Measurements from ENCODE around the gene NSMF.
"Not testable (repeated sequence)": the region's sequence is repeated elsewhere in the genome, so short reads cannot be mapped to it uniquely, and the experiment has no call there.

Gene NSMF

DNA sequence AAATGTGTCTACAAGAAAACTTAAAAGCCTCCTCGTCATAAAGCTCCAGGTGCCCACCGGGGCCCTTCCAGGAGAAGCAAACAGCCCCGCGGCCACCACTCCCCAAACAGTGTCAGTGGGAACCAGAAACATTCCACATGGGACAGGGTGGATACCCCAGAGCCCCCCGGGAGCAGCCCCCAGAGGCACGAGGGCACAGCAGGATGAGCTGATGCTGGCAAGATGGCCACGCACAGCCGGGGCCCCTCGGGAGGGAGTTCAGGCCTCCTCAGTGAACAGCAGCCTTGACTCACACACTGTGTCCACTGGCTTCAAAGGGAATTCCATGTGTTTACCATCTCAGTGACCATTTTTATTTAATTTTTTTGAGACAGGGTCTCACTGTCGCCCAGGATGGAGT is 46.7 kb downstream of the NSMF start:
- Histone ChIP-seq H3K4me1 (ENCODE audit: control insufficient read depth, low read depth, low read length) (no peaks in the 10 kb centered on the region), H3K27me3 (ENCODE audit: control insufficient read depth, insufficient read depth, low read length) (no peaks in the 10 kb centered on the region), H3K9ac (ENCODE audit: low read length) (no peak overlapping the region), H3K27ac (ENCODE audit: low read length) (no peak overlapping the region), H3K9me3 (ENCODE audit: control insufficient read depth, low read depth, low read length) (no peaks in the 10 kb centered on the region), H3K4me3 (ENCODE audit: low read length) (no peak overlapping the region), H3K36me3 (ENCODE audit: control insufficient read depth, low read depth, low read length) (no peaks in the 10 kb centered on the region)

DNA sequence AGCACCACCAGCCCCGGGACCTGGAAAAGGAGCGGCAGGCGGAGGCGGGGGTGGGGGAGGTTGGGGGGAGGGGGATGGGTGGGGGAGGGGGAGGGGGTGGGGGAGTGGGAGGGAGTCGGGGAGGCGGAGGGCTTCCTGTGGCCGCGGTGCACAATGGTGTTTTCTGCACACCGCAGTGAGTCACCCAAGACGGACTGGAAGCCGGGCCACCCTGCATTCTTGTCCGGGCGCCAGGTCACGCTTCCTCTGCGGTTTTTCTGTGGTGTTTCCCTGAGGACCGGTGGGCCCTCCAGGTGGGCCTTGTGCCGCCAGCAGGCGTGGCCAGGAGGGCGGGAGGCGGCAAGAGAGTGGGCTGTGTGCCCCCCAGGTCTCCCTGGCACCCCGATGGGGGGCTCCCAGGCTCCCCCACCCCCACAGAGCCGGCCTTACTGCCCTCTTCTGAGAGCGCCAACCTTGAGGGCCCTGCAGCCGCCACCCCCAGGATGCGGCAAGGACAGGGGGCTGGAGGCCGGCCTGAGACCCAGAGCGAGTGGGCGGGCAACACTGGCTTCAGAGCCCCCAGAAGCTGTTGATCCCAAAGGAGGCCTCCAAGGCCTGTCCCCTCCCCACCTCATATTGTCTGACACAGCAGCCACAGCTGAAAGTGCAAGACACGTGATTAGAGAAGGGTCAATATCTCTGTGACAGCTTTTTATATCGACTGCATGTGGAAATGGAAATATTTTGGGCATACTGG is 47.3 kb downstream of the NSMF start:
- no peaks in the 10 kb centered on the region for H3K4me1 ChIP-seq (ENCODE audit: control insufficient read depth, low read depth, low read length)
- no peaks in the 10 kb centered on the region for H3K36me3 ChIP-seq (ENCODE audit: control insufficient read depth, low read depth, low read length)
- no peaks in the 10 kb centered on the region for H3K27me3 ChIP-seq (ENCODE audit: control insufficient read depth, insufficient read depth, low read length)
- H3K4me3 ChIP-seq (ENCODE audit: low read length) = no peak overlapping the region
- H3K9ac ChIP-seq (ENCODE audit: low read length) = no peak overlapping the region
- H3K9me3 ChIP-seq (ENCODE audit: control insufficient read depth, low read depth, low read length) = no peaks in the 10 kb centered on the region
- no peak overlapping the region for H3K27ac ChIP-seq (ENCODE audit: low read length)

DNA sequence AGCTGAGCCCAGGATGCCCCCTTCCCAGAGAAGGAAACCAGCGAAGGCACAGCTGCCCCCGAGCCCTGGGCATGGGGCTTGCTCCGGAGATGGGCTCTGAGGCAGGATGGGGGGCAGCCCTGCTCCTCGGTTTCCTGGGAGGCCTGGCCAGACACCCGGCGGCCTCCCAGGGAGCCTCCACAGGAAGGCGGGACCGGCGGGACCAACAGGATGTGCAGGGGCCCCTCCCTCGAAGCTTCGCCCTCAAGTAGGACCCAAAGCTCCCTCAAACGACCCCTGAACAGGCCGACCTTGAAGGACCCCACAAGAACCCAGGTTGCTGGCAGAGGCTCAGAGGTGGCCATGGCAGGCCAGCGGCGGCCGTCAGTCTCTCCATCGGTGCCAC is 47.9 kb downstream of the NSMF start:
- H3K36me3 ChIP-seq (ENCODE audit: control insufficient read depth, low read depth, low read length) = no peaks in the 10 kb centered on the region
- H3K4me1 ChIP-seq (ENCODE audit: control insufficient read depth, low read depth, low read length) = no peaks in the 10 kb centered on the region
- H3K27ac ChIP-seq (ENCODE audit: low read length) = no peak overlapping the region
- no peaks in the 10 kb centered on the region for H3K9me3 ChIP-seq (ENCODE audit: control insufficient read depth, low read depth, low read length)
- H3K4me3 ChIP-seq (ENCODE audit: low read length) = no peak overlapping the region
- peaks cover 2% of the 10 kb centered on the region for H3K27me3 ChIP-seq (ENCODE audit: control insufficient read depth, insufficient read depth, low read length)
- H3K9ac ChIP-seq (ENCODE audit: low read length) = no peak overlapping the region

DNA sequence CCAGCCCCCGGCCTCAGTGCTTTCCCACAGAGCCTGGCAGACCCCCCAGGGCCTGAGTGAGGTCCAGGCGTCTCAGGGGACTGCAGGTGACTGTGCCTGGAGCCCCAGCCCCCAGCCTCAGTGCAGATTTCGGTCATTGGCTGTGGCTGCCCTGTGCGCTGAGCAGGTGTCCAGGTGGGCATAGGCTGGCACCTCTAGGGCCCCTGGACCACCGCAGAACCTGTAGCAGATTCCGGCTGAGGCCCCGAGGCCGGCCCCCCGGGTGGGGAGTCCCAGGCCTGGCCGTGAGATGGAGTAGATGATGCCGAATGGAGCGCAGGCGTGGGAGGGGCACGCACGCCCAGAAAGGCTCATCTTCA is 48.3 kb downstream of the NSMF start:
- no peak overlapping the region for H3K9ac ChIP-seq (ENCODE audit: low read length)
- H3K4me1 ChIP-seq (ENCODE audit: control insufficient read depth, low read depth, low read length) = no peaks in the 10 kb centered on the region
- peaks cover 6% of the 10 kb centered on the region for H3K27me3 ChIP-seq (ENCODE audit: control insufficient read depth, insufficient read depth, low read length)
- no peak overlapping the region for H3K4me3 ChIP-seq (ENCODE audit: low read length)
- no peaks in the 10 kb centered on the region for H3K9me3 ChIP-seq (ENCODE audit: control insufficient read depth, low read depth, low read length)
- no peaks in the 10 kb centered on the region for H3K36me3 ChIP-seq (ENCODE audit: control insufficient read depth, low read depth, low read length)
- H3K27ac ChIP-seq (ENCODE audit: low read length) = no peak overlapping the region

DNA sequence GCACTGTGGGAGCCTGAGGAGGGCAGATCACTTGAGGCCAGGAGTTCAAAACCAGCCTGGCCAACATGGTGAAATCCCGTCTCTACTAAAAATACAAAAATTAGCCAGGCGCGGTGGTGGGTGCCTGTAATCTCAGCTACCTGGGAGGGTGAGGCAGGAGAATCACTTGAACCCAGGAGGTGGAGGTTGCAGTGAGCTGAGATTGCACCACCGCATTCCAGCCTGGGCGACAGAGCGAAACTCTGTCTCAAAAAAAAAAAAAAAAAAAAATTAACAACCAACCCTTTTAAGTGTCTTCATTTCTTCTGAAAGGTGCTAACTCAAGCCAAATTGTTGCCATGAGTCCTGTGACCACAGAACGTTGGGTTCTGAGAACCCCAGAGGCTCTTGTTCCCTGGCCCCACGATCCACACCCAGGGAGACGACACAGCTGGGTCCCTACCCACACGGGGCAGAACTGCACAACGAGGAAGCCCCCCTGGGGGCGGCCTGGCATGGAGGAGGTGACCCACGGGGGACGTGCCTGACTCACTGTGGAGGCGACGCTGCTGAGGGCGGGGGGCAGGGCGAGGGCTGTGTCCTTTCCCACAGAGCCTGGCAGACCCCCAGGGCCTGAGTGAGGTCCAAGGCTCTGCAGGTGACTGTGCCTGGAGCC is 48.8 kb downstream of the NSMF start:
- not testable (repeated sequence) for H3K36me3 ChIP-seq (ENCODE audit: control insufficient read depth, low read depth, low read length); H3K9me3 ChIP-seq (ENCODE audit: control insufficient read depth, low read depth, low read length); H3K27me3 ChIP-seq (ENCODE audit: control insufficient read depth, insufficient read depth, low read length); H3K9ac ChIP-seq (ENCODE audit: low read length); H3K27ac ChIP-seq (ENCODE audit: low read length); H3K4me3 ChIP-seq (ENCODE audit: low read length); H3K4me1 ChIP-seq (ENCODE audit: control insufficient read depth, low read depth, low read length)

DNA sequence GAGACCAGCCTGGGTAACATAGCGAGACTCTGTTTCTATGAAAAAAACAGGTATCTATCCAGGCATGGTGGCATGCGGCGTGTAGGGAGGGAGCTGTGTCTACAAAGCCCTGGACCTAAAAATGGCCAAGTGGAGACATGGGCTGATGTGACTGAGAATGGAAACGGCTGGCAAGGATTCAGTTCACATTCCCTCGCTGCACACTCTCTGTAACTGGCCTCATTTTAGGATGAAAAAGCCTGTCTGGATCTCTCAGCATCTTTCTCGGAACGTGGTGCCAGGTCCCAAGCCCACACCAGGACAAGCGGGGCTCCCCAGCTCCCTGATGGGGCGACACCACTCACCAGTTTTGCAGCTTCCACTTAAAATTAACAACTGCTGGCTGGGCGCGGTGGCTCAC is 49.6 kb downstream of the NSMF start:
- Histone ChIP-seq H3K27ac (ENCODE audit: low read length) (no peak overlapping the region), H3K9me3 (ENCODE audit: control insufficient read depth, low read depth, low read length) (no peaks in the 10 kb centered on the region), H3K4me3 (ENCODE audit: low read length) (no peak overlapping the region), H3K4me1 (ENCODE audit: control insufficient read depth, low read depth, low read length) (no peaks in the 10 kb centered on the region), H3K27me3 (ENCODE audit: control insufficient read depth, insufficient read depth, low read length) (peaks cover 6% of the 10 kb centered on the region), H3K9ac (ENCODE audit: low read length) (no peak overlapping the region), H3K36me3 (ENCODE audit: control insufficient read depth, low read depth, low read length) (no peaks in the 10 kb centered on the region)

DNA sequence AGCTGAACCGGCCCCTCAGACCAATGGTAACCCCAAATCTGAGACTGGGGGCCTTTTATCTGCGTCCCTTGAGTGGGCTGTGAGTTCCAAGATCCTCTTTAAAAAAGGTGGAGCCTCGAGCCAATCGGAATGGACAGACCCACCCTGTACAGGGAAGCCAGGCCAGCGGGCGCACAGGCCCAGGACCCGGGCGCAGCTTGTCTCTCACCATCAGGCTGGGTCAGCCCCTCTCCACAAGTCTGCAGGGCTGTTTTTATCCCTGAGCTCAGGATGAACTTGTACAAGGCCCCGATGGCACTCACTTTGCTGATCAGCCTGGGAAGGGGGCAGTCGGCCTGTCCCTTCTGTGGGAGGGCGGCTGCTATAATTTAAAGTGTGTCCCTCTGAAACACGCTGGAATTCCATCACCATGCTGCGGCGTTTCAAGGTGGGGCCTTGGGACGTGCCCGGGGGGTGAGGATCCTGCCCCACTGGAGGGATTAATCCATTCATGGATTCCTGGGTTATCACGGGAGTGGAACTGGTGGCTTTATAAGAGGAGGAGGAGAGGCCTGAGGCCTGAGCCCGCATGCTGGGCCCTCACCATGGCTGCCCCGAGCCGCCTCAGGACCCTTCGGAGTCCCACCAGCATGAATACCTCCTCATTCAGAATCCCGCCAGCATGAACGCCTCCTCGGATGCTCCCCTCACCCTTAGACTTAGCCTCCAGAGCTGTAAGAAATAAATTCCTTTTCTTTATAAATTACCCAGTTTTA is 50.3 kb downstream of the NSMF start:
- Histone ChIP-seq H3K4me1 (ENCODE audit: control insufficient read depth, low read depth, low read length) (no peaks in the 10 kb centered on the region), H3K27ac (ENCODE audit: low read length) (no peak overlapping the region), H3K9me3 (ENCODE audit: control insufficient read depth, low read depth, low read length) (no peaks in the 10 kb centered on the region), H3K36me3 (ENCODE audit: control insufficient read depth, low read depth, low read length) (no peaks in the 10 kb centered on the region), H3K4me3 (ENCODE audit: low read length) (no peak overlapping the region), H3K9ac (ENCODE audit: low read length) (no peak overlapping the region), H3K27me3 (ENCODE audit: control insufficient read depth, insufficient read depth, low read length) (peaks cover 6% of the 10 kb centered on the region)

DNA sequence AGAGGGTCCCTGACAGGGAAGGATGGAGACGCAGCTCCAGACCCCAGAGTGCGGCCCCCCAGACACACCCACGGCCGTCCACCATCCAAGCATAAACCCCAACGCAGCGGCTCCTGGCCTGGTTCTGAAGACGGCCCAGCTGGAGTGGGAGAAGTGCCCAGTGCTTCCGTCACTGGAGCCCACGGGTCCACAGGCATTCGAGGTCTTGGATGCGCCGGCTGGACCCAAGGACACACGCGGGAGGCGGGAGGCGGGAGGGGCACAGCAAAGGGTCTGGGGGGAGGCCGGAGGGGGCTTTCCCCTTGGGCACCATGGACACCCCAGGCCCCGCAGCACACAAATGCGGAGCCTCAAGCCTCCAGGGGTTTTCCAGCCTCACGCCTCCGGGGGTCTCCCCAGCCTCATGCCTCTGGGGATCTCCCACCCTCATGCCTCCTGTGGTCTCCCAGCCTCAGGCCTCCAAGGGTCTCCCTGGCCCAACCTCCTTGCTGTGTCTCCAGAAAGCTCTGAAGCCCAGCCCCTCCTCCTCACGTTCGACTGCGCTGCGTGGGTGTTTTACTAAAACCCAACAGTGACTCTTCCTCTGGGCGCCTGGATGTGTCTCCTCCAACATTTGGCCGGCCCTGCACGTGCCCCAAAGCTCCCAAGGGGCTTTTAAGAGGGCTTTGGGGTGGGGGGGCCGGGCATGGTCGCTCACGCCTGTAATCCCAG is 51.4 kb downstream of the NSMF start:
- Histone ChIP-seq H3K9me3 (ENCODE audit: control insufficient read depth, low read depth, low read length) (no peaks in the 10 kb centered on the region), H3K9ac (ENCODE audit: low read length) (no peak overlapping the region), H3K4me3 (ENCODE audit: low read length) (no peak overlapping the region), H3K27me3 (ENCODE audit: control insufficient read depth, insufficient read depth, low read length) (peaks cover 6% of the 10 kb centered on the region), H3K27ac (ENCODE audit: low read length) (no peak overlapping the region), H3K36me3 (ENCODE audit: control insufficient read depth, low read depth, low read length) (no peaks in the 10 kb centered on the region), H3K4me1 (ENCODE audit: control insufficient read depth, low read depth, low read length) (no peaks in the 10 kb centered on the region)

DNA sequence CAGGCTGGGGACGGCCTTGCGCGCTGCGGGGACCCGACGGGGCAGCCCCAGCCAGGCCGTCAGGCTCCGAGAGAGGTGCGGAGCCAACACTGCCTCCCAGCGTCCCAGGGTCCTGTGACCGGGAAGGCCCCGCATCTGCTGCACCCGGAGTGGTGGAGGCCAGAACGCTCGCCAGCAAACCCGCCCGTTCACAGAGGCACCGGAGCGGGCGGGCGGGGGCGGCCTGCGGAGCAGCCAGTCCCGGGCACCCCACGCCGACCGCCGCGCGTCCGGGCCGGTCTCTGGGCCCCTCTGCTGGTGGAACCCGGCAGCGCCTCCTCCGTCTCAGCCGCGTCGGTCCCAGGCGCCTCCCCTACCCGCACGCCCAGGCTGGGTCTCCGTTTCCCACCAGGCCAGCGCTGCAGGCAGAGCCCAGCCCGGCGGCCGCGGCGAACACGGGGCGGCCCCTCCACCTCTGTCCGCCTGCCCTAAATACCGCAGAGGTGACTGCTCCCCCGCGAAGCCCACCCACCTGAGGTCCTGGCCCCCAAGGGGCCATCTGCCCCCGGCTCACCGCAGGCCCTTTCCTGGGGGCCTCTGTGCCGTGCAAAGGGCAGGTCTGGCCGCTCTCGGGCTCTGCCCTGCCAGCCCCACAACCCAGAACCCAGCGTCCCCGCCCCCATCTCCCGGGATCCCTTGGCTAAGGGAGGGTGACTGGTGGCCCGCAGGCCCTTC is 52.1 kb downstream of the NSMF start:
- peak overlapping the region; percentile 33 for H3K4me3 ChIP-seq (ENCODE audit: low read length)
- no peaks in the 10 kb centered on the region for H3K9me3 ChIP-seq (ENCODE audit: control insufficient read depth, low read depth, low read length)
- no peak overlapping the region for H3K9ac ChIP-seq (ENCODE audit: low read length)
- no peaks in the 10 kb centered on the region for H3K36me3 ChIP-seq (ENCODE audit: control insufficient read depth, low read depth, low read length)
- H3K27me3 ChIP-seq (ENCODE audit: control insufficient read depth, insufficient read depth, low read length) = peaks cover 6% of the 10 kb centered on the region
- no peak overlapping the region for H3K27ac ChIP-seq (ENCODE audit: low read length)
- H3K4me1 ChIP-seq (ENCODE audit: control insufficient read depth, low read depth, low read length) = no peaks in the 10 kb centered on the region

DNA sequence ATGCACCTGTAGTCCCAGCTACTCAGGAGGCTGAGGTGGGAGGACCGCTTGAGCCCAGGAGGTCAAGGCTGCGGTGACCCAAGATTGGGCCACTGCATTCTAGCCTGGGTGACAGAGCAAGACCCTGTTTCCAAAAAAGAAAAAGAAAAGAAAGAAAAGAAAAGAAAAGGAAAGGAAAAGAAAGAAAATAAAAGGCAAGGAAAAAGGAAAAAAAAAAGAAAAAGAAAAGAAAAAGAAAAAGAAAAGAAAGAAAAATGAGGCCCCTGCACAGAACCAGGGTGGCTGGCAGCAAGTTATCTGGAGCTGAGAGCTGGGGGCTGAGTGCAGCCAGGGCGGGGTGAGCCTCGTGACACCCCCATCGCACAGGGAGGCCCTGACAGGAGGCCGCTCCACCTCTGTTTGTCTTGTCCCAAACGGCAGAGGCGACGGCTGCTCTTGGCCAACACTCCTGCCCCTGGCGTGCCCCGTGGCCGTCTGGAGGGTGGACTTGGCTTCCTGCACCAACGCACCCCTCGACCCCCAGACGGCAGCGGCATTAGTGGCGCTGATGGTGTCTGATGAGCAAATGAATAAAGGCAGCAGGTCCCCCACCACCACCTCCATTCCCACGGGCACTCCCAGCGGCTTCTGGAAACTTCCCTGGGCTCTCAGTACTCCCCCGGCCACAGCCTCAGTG is 52.9 kb downstream of the NSMF start:
- Histone ChIP-seq H3K9ac (ENCODE audit: low read length) (no peak overlapping the region), H3K4me3 (ENCODE audit: low read length) (peak overlapping the region; percentile 33), H3K4me1 (ENCODE audit: control insufficient read depth, low read depth, low read length) (no peaks in the 10 kb centered on the region), H3K36me3 (ENCODE audit: control insufficient read depth, low read depth, low read length) (no peaks in the 10 kb centered on the region), H3K27ac (ENCODE audit: low read length) (no peak overlapping the region), H3K9me3 (ENCODE audit: control insufficient read depth, low read depth, low read length) (no peaks in the 10 kb centered on the region), H3K27me3 (ENCODE audit: control insufficient read depth, insufficient read depth, low read length) (peaks cover 6% of the 10 kb centered on the region)

Measured in iPS-18a (cell line).